ENCODE measurements around the gene SOX6.

SOX6 gene

GRCh38 chr11:16001044-16001568, 355.2 kb downstream of the SOX6 start:
- DNase-seq (ENCODE audit: extremely low spot score): no peak
- CTCF ChIA-PET: interaction anchor here (1.4 kb wide), 1 partner anchor 613 kb away, joined by 3 read pairs; no protein-coding TSS in a partner anchor
- no peak for TF ChIP-seq CTCF (IDR thresholded peaks at IDR 0.05; ENCODE audit: control extremely low read depth, extremely low read depth, low read depth, missing control alignments)
- POLR2A ChIA-PET: no interaction called here

GRCh38 chr11:16000065-16000464, 356.3 kb downstream of the SOX6 start:
- no peak for DNase-seq (ENCODE audit: extremely low spot score)
- no peak for TF ChIP-seq CTCF (IDR thresholded peaks at IDR 0.05; ENCODE audit: control extremely low read depth, extremely low read depth, low read depth, missing control alignments)
- ChIA-PET POLR2A (no interaction called here), CTCF (no interaction called here)

- no peak for DNase-seq (ENCODE audit: extremely low spot score)
- no peak for TF ChIP-seq CTCF (IDR thresholded peaks at IDR 0.05; ENCODE audit: control extremely low read depth, extremely low read depth, low read depth, missing control alignments)
- CTCF ChIA-PET: no interaction called here
- POLR2A ChIA-PET: no interaction called here
Observed at GRCh38 chr11:15993345-15993744, 363.0 kb downstream of the SOX6 start.

GRCh38 chr11:15991215-15991614, 365.1 kb downstream of the SOX6 start:
- POLR2A ChIA-PET: no interaction called here
- TF ChIP-seq CTCF (IDR thresholded peaks at IDR 0.05; ENCODE audit: control extremely low read depth, extremely low read depth, low read depth, missing control alignments): no peak
- CTCF ChIA-PET: interaction anchor here (1.1 kb wide), 1 partner anchor 11 kb away, joined by 3 read pairs; no protein-coding TSS in a partner anchor
- no peak for DNase-seq (ENCODE audit: extremely low spot score)

- CTCF ChIA-PET: interaction anchor here (1.0 to 2.6 kb wide), 2 partner anchors 12 to 22 kb away, joined by 3 to 10 read pairs; no protein-coding TSS in a partner anchor
- no peak for TF ChIP-seq CTCF (IDR thresholded peaks at IDR 0.05; ENCODE audit: control extremely low read depth, extremely low read depth, low read depth, missing control alignments)
Observed at GRCh38 chr11:15989685-15990084, 366.7 kb downstream of the SOX6 start.

GRCh38 chr11:15988693-15989231, 367.6 kb downstream of the SOX6 start:
- DNase-seq (ENCODE audit: extremely low spot score): no peak
- CTCF ChIA-PET: interaction anchor here (1.0 to 2.6 kb wide), 4 partner anchors 11 to 48 kb away, joined by 3 to 10 read pairs (median 4); no protein-coding TSS in a partner anchor
- POLR2A ChIA-PET: no interaction called here
- no peak for TF ChIP-seq CTCF (IDR thresholded peaks at IDR 0.05; ENCODE audit: control extremely low read depth, extremely low read depth, low read depth, missing control alignments)

More at GRCh38 chr11:15989685-15990084, 366.7 kb downstream of the SOX6 start:
- DNase-seq (ENCODE audit: extremely low spot score): no peak
- POLR2A ChIA-PET: no interaction called here

Measured in GM10248 (cell line).